ENCODE measurements around the gene UCK1.
A peak's percentile ranks its signal among the peaks of the same experiment; 100 is the strongest.
"Not testable (repeated sequence)": the region's sequence is repeated elsewhere in the genome, so short reads cannot be mapped to it uniquely, and the experiment has no call there.

The UCK1 gene

DNA sequence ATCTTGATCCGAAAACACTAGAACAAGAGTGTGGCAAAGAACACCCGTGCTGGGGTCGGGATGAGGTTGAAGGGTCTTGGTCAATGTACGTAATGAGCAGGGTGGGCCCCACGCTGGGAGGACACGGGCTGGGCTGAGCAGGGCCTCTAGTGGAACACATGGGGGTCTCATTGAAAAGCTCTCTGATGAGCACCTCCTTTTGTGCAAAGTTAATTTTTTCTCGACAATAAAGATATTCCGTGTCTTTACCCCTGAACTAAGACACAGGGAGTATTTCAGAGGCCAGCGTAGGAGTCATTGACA lies 8.0 kb downstream of the UCK1 start:
- DNase-seq: no peak

DNA sequence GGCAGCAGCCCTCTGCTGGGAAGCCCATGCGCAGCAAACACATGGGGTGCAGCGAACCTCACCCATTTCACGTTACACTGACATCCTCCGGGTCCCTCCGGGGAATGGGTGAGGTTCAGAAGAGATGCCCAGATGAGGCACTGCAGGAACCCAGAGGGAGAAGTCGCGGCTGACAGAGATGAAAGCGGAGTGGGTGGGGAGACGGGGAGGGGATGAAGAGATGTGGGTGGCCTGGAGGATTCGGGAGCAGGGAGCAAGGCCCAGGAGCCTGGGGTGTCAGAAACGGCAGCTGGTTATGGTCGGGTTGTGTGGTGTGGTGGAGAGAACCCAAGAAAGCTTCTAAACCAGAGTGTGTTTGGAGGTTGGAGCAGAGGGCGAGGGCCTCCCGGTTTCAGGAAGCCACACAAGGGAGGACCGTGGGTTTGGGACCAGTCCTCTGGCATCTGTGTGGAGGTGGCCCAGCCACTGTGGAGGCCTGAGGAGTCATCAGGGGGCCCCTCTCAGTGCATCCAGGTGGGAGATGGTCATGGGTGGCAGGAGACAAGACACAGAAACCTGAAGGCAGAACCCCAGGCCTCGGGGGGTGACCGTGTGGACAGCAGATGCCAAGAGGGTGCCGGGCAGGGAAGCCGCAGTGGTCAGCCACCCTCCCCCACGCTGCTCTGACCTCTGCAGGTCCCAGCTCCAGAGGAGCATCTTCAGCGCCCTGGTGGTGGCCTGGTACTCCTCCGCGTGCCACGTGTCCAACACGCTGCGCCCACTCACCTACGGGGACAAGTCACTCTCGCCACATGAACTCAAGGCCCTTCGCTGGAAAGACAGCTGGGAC lies 8.6 kb downstream of the UCK1 start:
- DNase-seq: no peak

DNA sequence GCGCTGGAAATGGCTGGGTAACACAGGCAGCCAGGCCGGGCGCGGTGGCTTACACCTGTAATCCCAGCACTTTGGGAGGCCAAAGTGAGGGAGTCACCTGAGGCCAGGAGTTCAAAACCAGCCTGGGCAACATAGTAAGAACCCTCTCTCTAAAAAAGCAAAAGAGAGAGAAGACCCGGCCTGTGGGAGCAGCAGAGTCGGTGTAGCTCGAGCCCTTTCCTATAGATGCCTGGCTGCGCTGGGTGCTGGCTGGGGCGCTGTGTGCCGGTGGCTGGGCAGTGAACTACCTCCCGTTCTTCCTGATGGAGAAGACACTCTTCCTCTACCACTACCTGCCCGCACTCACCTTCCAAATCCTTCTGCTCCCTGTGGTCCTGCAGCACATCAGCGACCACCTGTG lies 9.2 kb downstream of the UCK1 start:
- DNase-seq: no peak

DNA sequence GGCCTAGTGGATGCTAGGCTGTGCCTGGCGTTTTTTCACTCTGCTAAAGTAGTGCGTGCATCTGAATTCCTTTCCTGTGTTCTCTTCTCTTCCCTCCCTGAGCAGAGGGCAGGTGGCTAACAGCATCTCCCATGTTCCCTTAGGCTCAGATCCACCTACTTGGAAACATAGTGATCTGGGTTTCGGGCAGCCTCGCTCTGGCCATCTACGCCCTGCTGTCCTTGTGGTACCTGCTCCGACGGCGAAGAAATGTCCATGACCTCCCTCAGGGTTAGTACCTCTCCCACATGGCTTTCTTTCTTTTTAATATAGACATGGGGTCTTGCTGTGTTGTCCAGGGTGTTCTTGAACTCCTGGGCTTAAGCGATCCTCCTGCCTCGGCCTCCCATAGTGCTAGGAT lies 9.9 kb downstream of the UCK1 start:
- DNase-seq: no peak

GRCh38 chr9:131520503-131520902 lies 10.6 kb downstream of the UCK1 start:
- no peak for DNase-seq

- DNase-seq: no peak
Observed at GRCh38 chr9:131518553-131518952, 12.5 kb downstream of the UCK1 start.

GRCh38 chr9:131517761-131518190 lies 13.3 kb downstream of the UCK1 start:
- no peak for DNase-seq

- no peak for DNase-seq
Observed at GRCh38 chr9:131516930-131517329, 14.1 kb downstream of the UCK1 start.

GRCh38 chr9:131516100-131516499 lies 15.0 kb downstream of the UCK1 start:
- no peak for DNase-seq

- DNase-seq: not testable (repeated sequence)
Observed at GRCh38 chr9:131515559-131516031, 15.5 kb downstream of the UCK1 start.

DNA sequence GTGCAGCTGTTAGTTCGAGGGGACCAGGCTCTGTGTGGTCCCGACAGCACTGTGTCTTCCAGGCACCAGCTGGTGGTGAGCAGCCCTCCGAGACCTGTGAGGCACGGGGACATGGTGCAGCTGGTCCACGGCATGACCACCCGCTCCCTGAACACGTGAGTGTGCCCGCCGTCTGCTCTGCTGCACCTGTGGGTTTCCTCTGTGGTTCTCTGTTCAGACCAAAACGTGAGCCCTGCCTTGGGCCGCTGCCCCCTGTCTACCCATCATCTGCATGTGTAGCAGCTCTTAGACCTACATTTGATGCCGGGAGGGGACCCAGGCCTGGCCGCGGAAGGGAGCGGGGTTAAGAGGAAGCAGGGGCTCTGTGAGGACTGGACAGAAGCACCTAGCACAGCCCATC lies 17.9 kb downstream of the UCK1 start:
- no peak for DNase-seq

DNA sequence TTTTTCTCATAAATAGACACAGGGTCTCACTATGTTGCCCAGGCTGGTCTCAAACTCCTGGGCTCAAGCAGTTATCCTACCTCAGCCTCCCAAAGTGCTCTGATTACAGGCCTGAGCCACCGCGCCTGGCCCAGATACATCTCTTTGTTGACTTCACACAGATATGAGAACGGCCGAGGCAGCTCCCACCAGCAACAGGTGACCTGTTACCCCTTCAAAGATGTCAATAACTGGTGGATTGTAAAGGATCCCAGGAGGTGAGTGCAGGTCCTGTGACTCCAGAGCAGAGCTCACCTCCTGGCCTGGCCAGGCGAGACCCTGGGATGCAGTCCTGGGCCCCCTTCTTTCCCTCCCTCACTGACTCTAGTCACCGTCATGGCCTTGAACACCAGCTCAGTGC lies 19.2 kb downstream of the UCK1 start:
- DNase-seq: no peak

DNA sequence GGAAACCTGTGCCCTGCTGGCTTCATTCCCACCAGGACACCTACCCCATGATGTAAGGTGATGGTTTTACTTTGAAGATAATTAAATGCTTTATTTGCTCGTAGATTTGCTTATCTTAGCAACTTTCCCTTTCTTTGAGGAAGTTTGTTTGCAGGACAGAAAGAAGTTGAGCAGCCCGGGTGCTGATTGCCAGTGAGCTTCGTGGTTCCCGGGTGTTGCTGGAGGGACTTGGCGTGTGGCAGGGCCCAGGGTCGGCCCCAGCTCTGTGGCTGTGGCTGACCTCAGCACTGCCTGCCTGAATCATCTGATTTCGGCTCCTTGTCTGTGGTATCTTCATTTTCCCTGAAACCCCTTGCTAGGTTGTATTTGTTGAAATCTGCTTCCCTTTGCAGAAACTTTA lies 19.6 kb downstream of the UCK1 start:
- DNase-seq: no peak

- no peak for DNase-seq
Observed at GRCh38 chr9:131505012-131505411, 26.1 kb downstream of the UCK1 start.

- peak; percentile 78 for DNase-seq
Observed at GRCh38 chr9:131503626-131504465, 27.2 kb downstream of the UCK1 start.

- peak; percentile 90 for DNase-seq
Observed at GRCh38 chr9:131502781-131503625, 28.1 kb downstream of the UCK1 start, which contains the start of gene POMT1. TSS of gene POMT1 (plus strand) at chr9:131502918. CDS start at chr9:131504219, 1,301 bp downstream.

DNA sequence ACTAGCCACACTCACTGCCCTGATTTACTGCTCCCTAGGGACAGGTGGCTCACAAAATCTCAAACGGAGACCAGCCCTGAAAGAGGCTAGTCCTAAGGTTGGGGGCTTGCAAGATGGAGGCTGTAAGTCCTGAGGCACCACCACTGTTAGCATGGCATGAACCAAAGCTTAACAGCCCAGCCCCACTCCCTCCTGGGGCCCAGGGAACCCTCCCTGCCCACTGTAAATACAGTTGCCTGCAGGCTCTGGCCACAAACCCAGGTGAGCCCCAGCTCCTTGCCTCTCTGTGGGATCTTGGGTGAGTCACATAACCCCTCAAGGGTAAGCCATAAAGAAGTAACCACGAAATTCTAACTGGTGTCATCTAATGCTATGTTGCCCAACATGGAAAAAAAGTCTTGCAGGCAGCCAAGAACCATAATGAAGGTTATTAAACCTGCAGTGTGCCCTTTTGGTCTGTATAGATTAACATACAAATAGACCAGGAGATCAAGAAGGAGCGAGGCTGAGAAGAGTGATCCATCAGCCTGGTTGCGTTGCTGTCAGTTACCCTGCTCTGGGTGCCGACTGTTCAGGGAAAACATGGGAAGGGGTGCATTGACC lies 30.0 kb downstream of the UCK1 start:
- peak; percentile 62 for DNase-seq

DNA sequence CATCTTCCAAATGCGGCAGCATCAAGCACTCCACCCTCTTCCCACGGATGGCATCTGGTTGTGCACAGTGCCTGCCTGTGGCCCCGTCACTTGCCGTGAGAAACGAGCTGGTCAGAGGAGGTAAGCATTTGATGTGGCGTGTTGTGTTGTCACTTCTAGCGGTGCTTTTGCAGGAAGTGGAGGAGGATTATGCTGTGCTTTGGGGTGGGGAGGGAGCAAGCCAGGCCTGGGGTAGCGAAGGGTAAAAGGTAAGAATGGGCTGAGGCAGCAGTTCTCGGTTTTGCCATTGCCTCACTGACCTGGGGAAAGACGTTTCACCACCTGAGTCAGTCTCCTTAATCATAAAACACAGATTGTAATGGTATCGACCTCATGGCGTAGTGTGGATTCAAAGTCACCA lies 30.7 kb downstream of the UCK1 start:
- peak; percentile 78 for DNase-seq

- no peak for DNase-seq
Observed at GRCh38 chr9:131499254-131499767, 31.8 kb downstream of the UCK1 start.

- DNase-seq: no peak
Observed at GRCh38 chr9:131496844-131497405, 34.1 kb downstream of the UCK1 start.

DNA sequence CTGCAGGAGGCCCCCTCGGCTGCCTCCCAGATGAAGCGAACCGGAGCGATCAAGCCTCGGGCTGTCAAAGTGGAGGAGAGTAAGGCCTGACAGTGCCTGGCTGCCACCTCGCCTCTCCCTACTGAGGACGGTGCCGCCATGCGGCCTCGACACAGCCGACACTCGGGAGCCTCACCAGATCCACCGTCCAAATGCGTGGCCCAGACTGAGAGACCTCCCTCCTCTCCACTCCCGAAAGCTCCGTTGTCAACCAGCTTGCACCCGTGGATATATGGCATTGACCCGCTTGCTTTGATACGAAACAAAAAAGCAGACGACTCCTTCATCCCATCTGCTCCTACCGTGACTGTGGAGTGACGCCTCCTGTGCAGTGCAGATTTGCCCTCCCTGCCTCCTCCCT lies 35.3 kb downstream of the UCK1 start:
- no peak for DNase-seq

- no peak for DNase-seq
Observed at GRCh38 chr9:131494296-131494870, 36.7 kb downstream of the UCK1 start.

All from stimulated activated CD4-positive, alpha-beta T cell treated with anti-CD3 and anti-CD28 coated beads, Interleukin-4, amount 100 ng/mL, for 24 hours (primary cell).